ENCODE data around the gene TIMM50. TPM values are rescaled to one million over a fixed set of nuclear protein-coding genes. Genes with fewer than 3 reads are reported as not detected.

Gene TIMM50
- total RNA-seq (10 to 100 TPM; 80.6 to 96.1 TPM), polyA plus RNA-seq (ENCODE audit: insufficient read depth, low read depth, low replicate concordance) (130 TPM)
- long read RNA-seq, donor 1, transcript TIMM50-205 (1 exons, 2,274 nt): minor isoform, 18 of 40 reads
- long read RNA-seq, donor 1, transcript TIMM50-201 (11 exons, 1,612 nt): major isoform, 21 of 40 reads
- long read RNA-seq, donor 1, partial matches to known transcripts: 0 of 40 reads
- long read RNA-seq, donor 1, other reads (novel, unspliced or antisense): 0 of 40 reads
- long read RNA-seq, donor 2, transcript TIMM50-201 (11 exons, 1,612 nt): major isoform, 20 of 31 reads
- long read RNA-seq, donor 2, transcript TIMM50-205 (1 exons, 2,274 nt): minor isoform, 7 of 31 reads
- long read RNA-seq, donor 2, partial matches to known transcripts: 0 of 31 reads
- long read RNA-seq, donor 2, other reads (novel, unspliced or antisense): 0 of 31 reads

DNA sequence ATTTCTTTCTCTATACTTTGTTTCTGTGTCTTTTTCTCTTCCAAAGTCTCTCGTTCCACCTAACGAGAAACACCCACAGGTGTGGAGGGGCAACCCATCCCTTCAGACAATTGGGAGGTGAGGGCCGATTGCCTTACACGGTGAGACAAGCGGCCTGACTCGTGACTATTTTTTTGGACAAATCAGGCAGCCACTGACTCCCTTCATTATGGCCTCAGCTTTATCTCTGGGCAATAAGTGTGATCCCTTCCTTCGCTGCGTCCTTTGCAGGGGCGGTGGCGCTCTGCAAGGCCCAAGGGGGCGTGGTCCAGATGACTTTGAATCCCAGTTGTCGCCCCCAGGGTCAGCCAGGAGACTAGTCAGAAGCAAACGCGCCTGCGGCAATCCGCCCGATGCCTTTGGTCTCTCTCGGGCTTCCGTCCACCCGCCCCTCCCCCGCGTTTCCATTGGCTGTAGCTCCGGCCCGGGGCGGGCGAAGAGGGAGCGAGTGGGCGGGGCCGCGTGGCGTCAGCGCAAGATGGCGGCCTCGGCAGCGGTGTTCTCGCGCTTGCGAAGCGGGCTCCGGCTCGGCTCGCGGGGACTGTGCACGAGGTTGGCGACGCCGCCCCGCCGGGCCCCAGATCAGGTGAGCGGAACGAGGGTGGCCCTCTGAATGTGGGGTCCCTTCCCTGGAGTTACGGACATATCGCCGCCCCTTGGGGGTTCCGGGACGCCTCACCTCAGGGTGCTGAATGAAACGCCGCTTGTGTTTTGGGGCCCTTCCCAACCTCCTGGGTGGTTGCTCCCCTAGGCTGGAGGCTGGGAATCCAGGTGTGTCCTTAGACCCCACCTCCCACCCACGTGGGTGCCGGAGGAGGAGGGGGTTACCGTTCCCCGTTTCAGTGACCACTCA is at the start of gene TIMM50:
Gene TIMM50 (plus strand): TSS at position 502 of the 892 bp plus-strand sequence. CDS start 16 bp downstream, at position 518.
- no peaks in the 10 kb centered on the region for H3K36me3 ChIP-seq (ENCODE audit: low read depth, missing control alignments)
- H3K27me3 ChIP-seq: no peaks in the 10 kb centered on the region
- H3K4me3 ChIP-seq: peak within 1 kb of the TSS; percentile 81 to 98
- intact Hi-C loops (cut with DNase I; ENCODE audit: low total_unique reads): no loop called here
- peak; percentile 97 for DNase-seq
- no peaks in the 10 kb centered on the region for H3K9me3 ChIP-seq
- TF ChIP-seq CTCF (IDR thresholded peaks at IDR 0.05) (peak in 1 of 3 experiments; percentile 13), POLR2A (IDR thresholded peaks at IDR 0.05) (peak; percentile 44)
- peaks cover 7% of the 10 kb centered on the region for H3K4me1 ChIP-seq
- 1% methylated on average over 17 to 62 of the region's 62 CpGs for WGBS, 2 donors
- H3K27ac ChIP-seq: peak within 1 kb of the TSS; percentile 44 to 83

DNA sequence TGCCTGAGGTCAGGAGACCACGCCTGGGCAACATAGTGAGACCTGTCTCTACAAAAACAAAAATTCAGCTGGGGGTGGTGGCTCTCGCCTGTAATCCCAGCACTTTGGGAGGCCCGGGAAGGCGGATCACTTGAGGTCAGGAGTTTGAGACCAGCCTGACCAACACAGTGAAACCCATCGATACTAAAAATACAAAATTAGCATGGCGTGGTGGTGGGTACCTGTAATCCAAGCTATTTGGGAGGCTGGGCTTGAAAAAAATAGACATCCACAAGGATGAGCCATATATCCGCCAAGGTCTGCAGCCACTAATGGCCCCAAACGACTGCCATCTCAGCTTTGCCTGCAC is 48.0 kb upstream of the TIMM50 start:
- Histone ChIP-seq H3K36me3 (ENCODE audit: low read depth, missing control alignments) (no peaks in the 10 kb centered on the region), H3K4me3 (no peak overlapping the region), H3K4me1 (peaks cover 36% of the 10 kb centered on the region), H3K9me3 (no peaks in the 10 kb centered on the region), H3K27ac (no peak overlapping the region), H3K27me3 (no peaks in the 10 kb centered on the region)
- TF ChIP-seq POLR2A (IDR thresholded peaks at IDR 0.05) (no peak), CTCF (IDR thresholded peaks at IDR 0.05) (no peak)
- WGBS, 2 donors: 95 to 96% methylated on average over 8 of the region's 8 CpGs
- no peak for DNase-seq
- intact Hi-C loops (cut with DNase I; ENCODE audit: low total_unique reads): no loop called here

DNA sequence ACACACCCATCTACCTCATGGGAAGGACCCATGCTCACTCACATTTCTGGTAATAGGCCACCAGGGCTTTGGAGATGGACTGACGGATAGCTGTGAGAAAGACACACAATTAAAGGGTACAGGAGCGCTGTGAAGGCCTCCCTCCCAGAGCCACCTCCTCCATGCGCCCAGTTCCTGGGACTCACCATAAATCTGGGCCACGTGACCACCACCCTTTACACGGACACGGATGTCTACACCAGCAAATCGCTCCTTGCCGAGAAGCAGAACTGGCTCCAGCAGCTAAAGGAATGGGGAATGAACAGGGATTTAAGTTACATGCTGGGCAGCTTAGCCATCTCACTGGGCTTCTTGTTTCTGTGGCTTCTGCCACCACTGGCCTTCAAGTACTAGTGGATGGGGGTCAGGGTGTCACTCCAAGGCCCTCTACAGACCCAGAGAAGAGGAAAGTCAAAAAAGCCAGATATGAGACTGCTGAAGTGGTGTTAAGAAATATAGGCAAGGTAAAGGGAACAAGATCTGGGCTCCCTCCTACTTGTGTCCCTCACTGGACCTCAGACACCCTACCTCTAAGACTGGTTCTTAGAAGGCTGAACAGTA is 47.1 kb upstream of the TIMM50 start:
- H3K4me3 ChIP-seq: no peak overlapping the region
- intact Hi-C loops (cut with DNase I; ENCODE audit: low total_unique reads): no loop called here
- TF ChIP-seq POLR2A (IDR thresholded peaks at IDR 0.05): no peak
- no peak for TF ChIP-seq CTCF (IDR thresholded peaks at IDR 0.05)
- H3K27me3 ChIP-seq: no peaks in the 10 kb centered on the region
- no peaks in the 10 kb centered on the region for H3K9me3 ChIP-seq
- no peak overlapping the region for H3K27ac ChIP-seq
- no peak for DNase-seq
- peaks cover 28% of the 10 kb centered on the region for H3K4me1 ChIP-seq
- no peaks in the 10 kb centered on the region for H3K36me3 ChIP-seq (ENCODE audit: low read depth, missing control alignments)
- 91 to 92% methylated on average over 7 to 8 of the region's 8 CpGs for WGBS, 2 donors

DNA sequence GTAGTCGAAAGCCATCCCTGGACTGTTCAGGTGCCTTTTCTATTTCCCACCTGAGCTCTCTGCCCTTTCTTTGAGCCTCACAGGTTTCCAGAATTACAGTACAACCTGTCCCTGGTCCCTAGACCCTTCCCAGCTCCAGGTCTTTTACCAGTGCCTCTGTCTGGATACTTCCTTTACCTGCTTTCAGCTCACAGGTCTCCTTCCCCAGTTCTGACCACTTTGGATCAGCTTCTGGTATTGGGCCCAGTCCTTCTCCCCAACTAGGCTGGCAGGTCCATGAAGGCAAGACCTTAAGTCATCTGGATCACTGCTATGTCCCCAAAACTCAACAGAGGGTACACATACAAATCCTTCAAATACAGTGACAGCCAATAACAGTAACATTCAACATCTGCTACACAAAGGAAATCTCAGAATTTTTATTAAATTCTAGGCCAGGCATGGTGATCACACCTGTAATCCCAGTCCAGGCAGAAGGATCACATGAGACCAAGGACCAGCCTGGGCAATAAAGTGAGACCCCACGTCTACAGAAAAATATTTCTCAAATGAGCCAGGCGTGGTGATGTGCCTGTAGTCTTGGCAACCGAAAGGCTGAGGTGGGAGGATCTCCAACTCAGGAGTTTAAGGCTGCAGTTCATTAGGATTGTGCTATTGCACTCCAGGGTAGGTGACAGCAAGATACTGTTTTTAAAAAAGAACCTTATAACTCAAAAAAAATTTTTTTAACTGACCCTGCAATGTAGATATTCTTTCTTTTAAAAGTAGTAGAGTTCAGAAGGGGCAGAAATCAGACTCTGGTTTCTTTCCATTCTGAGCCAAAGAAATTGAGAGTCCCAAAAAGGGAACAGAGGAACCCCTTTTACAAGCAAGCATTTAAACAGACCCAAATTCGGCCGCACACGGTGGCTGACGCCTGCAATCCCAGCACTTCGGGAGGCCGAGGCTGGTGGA is 46.2 kb upstream of the TIMM50 start:
- intact Hi-C loops (cut with DNase I; ENCODE audit: low total_unique reads): no loop called here
- no peak for TF ChIP-seq CTCF (IDR thresholded peaks at IDR 0.05)
- no peak for TF ChIP-seq POLR2A (IDR thresholded peaks at IDR 0.05)
- 33 to 34% methylated on average over 10 of the region's 10 CpGs for WGBS, 2 donors
- Histone ChIP-seq H3K27ac (peak overlapping the region in 1 of 2 donors; percentile 82), H3K36me3 (ENCODE audit: low read depth, missing control alignments) (no peaks in the 10 kb centered on the region), H3K9me3 (no peaks in the 10 kb centered on the region), H3K4me3 (peak overlapping the region in 1 of 2 donors; percentile 98), H3K27me3 (no peaks in the 10 kb centered on the region), H3K4me1 (peaks cover 20% of the 10 kb centered on the region)
- DNase-seq: no peak

Data from testis (tissue), 5 donors.